IPS-20b (cell line): ENCODE measurements around the gene CCNK.

ENCODE experiments used
- H3K27ac ChIP-seq: one replicate; pipeline ENCODE4 v1.5.1; 2013; ENCODE audit warnings: low read length
- H3K27me3 ChIP-seq: 2 replicates; pipeline ENCODE4 v1.6.1; 2013; ENCODE audit warnings: mild to moderate bottlenecking, low read length, inconsistent platforms; ENCODE audit not compliant: insufficient read depth
- H3K36me3 ChIP-seq: 2 replicates; pipeline ENCODE4 v1.6.1; 2013; ENCODE audit warnings: low read depth, mild to moderate bottlenecking, inconsistent platforms, low read length, moderate library complexity; ENCODE audit not compliant: insufficient read depth
- H3K4me1 ChIP-seq: 2 replicates; pipeline ENCODE4 v1.6.1; 2013; ENCODE audit warnings: mild to moderate bottlenecking, control low read depth, inconsistent platforms, low read length, moderate library complexity; ENCODE audit not compliant: insufficient read depth
- H3K4me3 ChIP-seq: 2 replicates; pipeline ENCODE4 v1.5.1; 2013; ENCODE audit warnings: mild to moderate bottlenecking, low read length, inconsistent platforms
- H3K9ac ChIP-seq: 2 replicates; pipeline ENCODE4 v1.6.1; 2013; ENCODE audit warnings: low read depth, mild to moderate bottlenecking, inconsistent platforms, low read length, moderate library complexity
- H3K9me3 ChIP-seq: 2 replicates; pipeline ENCODE4 v1.6.1; 2013; ENCODE audit warnings: mild to moderate bottlenecking, low read depth, low read length, inconsistent platforms; ENCODE audit not compliant: insufficient read depth

CCNK gene

GRCh38 chr14:99517643-99518381, 36.6 kb downstream of the CCNK start:
- no peaks in the 10 kb centered on the region for H3K9me3 ChIP-seq
- no peaks in the 10 kb centered on the region for H3K27me3 ChIP-seq
- no peak overlapping the region for H3K9ac ChIP-seq
- H3K27ac ChIP-seq: no peak overlapping the region
- no peak overlapping the region for H3K4me3 ChIP-seq
- H3K4me1 ChIP-seq: peaks cover 6% of the 10 kb centered on the region; the same call in 1 of the 2 replicates
- 0 out of 2 replicates have a peak, but pooled peaks cover 8% of the 10 kb centered on the region for H3K36me3 ChIP-seq

- H3K27ac ChIP-seq: no peak overlapping the region
Measured at GRCh38 chr14:99518441-99519346, 37.5 kb downstream of the CCNK start.

GRCh38 chr14:99519347-99519881, 38.2 kb downstream of the CCNK start:
- Histone ChIP-seq H3K4me3 (no peak overlapping the region), H3K36me3 (0 out of 2 replicates have a peak, but pooled peaks cover 1% of the 10 kb centered on the region), H3K9me3 (no peaks in the 10 kb centered on the region), H3K4me1 (peaks cover 18% of the 10 kb centered on the region; the same call in 1 of the 2 replicates), H3K9ac (no peak overlapping the region), H3K27me3 (no peaks in the 10 kb centered on the region), H3K27ac (no peak overlapping the region)

More at GRCh38 chr14:99518441-99519346, 37.5 kb downstream of the CCNK start:
- Histone ChIP-seq H3K4me3 (no peak overlapping the region), H3K4me1 (peaks cover 12% of the 10 kb centered on the region; the same call in 1 of the 2 replicates), H3K36me3 (0 out of 2 replicates have a peak, but pooled peaks cover 4% of the 10 kb centered on the region), H3K9me3 (no peaks in the 10 kb centered on the region), H3K27me3 (no peaks in the 10 kb centered on the region), H3K9ac (no peak overlapping the region)

- Histone ChIP-seq H3K36me3 (no peaks in the 10 kb centered on the region), H3K4me1 (peaks cover 20% of the 10 kb centered on the region; the same call in 1 of the 2 replicates), H3K27ac (no peak overlapping the region), H3K9ac (no peak overlapping the region), H3K9me3 (no peaks in the 10 kb centered on the region), H3K27me3 (no peaks in the 10 kb centered on the region), H3K4me3 (no peak overlapping the region)
Measured at GRCh38 chr14:99519931-99520421, 38.8 kb downstream of the CCNK start.

- H3K9ac ChIP-seq: no peak overlapping the region; the same call in 1 of the 2 replicates
- peaks cover 22% of the 10 kb centered on the region; the same call in 1 of the 2 replicates for H3K4me1 ChIP-seq
- no peaks in the 10 kb centered on the region for H3K27me3 ChIP-seq
- no peaks in the 10 kb centered on the region for H3K36me3 ChIP-seq
- no peaks in the 10 kb centered on the region for H3K9me3 ChIP-seq
- H3K4me3 ChIP-seq: no peak overlapping the region
- H3K27ac ChIP-seq: no peak overlapping the region
Measured at GRCh38 chr14:99520571-99521081, 39.4 kb downstream of the CCNK start.

- no peak overlapping the region for H3K4me3 ChIP-seq
- no peak overlapping the region; the same call in 1 of the 2 replicates for H3K9ac ChIP-seq
- no peaks in the 10 kb centered on the region for H3K9me3 ChIP-seq
- H3K27me3 ChIP-seq: no peaks in the 10 kb centered on the region
- H3K4me1 ChIP-seq: peaks cover 22% of the 10 kb centered on the region; the same call in 1 of the 2 replicates
- no peaks in the 10 kb centered on the region for H3K36me3 ChIP-seq
- H3K27ac ChIP-seq: no peak overlapping the region
Measured at GRCh38 chr14:99521176-99522024, 40.2 kb downstream of the CCNK start.

- no peak overlapping the region for H3K9ac ChIP-seq
- no peak overlapping the region for H3K27ac ChIP-seq
Measured at GRCh38 chr14:99522025-99522401, 40.8 kb downstream of the CCNK start.

GRCh38 chr14:99522457-99522891, 41.3 kb downstream of the CCNK start:
- Histone ChIP-seq H3K9me3 (no peaks in the 10 kb centered on the region), H3K4me3 (no peak overlapping the region; the same call in 1 of the 2 replicates), H3K4me1 (peaks cover 22% of the 10 kb centered on the region; the same call in 1 of the 2 replicates), H3K27ac (no peak overlapping the region), H3K36me3 (no peaks in the 10 kb centered on the region), H3K27me3 (no peaks in the 10 kb centered on the region), H3K9ac (peak overlapping the region; percentile 35; the same call in 1 of the 2 replicates)

More at GRCh38 chr14:99522025-99522401, 40.8 kb downstream of the CCNK start:
- Histone ChIP-seq H3K4me3 (no peak overlapping the region), H3K27me3 (no peaks in the 10 kb centered on the region), H3K9me3 (no peaks in the 10 kb centered on the region), H3K36me3 (no peaks in the 10 kb centered on the region), H3K4me1 (peaks cover 22% of the 10 kb centered on the region; the same call in 1 of the 2 replicates)

GRCh38 chr14:99522934-99523703, 41.9 kb downstream of the CCNK start:
- Histone ChIP-seq H3K27ac (peak overlapping the region; percentile 62), H3K36me3 (no peaks in the 10 kb centered on the region), H3K9ac (peak overlapping the region; percentile 37; the same call in 1 of the 2 replicates), H3K4me1 (peaks cover 22% of the 10 kb centered on the region; the same call in 1 of the 2 replicates), H3K27me3 (no peaks in the 10 kb centered on the region), H3K9me3 (no peaks in the 10 kb centered on the region), H3K4me3 (peak overlapping the region; percentile 38; the same call in 1 of the 2 replicates)

- Histone ChIP-seq H3K27me3 (no peaks in the 10 kb centered on the region), H3K4me1 (peaks cover 20% of the 10 kb centered on the region; the same call in 1 of the 2 replicates), H3K9ac (peak overlapping the region; percentile 37; the same call in 1 of the 2 replicates), H3K36me3 (no peaks in the 10 kb centered on the region), H3K4me3 (peak overlapping the region; percentile 38; the same call in 1 of the 2 replicates), H3K9me3 (no peaks in the 10 kb centered on the region), H3K27ac (no peak overlapping the region)
Measured at GRCh38 chr14:99523704-99524055, 42.5 kb downstream of the CCNK start.
